NCI-H82 (cell line): ENCODE results near the gene ECM2.
A peak's percentile ranks its signal among the peaks of the same experiment; 100 is the strongest.

Experiments used
- DNase-seq: peaks from one replicate; lab custom pipeline; 2025; lab: John Stamatoyannopoulos, UW

Gene ECM2

DNA sequence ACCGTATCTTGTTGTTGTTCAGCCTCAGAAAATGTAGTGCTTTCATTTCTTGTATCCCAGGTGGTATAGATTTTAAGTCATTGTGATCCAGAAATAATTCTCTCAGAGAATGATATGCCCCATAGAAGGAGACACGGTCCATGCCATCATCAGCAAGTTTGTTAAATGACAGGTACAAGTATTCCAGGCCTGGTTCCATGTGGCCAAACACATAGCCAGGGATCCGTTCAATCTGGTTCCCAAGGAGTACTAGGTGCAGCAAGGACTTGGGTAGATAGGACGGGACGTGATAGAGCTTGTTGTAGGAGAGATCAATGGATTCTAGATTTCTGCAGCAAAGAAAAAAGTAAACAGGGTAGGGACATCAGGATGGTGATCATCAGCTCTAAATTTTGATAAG is 35.1 kb downstream of the ECM2 start:
- DNase-seq: no peak

DNA sequence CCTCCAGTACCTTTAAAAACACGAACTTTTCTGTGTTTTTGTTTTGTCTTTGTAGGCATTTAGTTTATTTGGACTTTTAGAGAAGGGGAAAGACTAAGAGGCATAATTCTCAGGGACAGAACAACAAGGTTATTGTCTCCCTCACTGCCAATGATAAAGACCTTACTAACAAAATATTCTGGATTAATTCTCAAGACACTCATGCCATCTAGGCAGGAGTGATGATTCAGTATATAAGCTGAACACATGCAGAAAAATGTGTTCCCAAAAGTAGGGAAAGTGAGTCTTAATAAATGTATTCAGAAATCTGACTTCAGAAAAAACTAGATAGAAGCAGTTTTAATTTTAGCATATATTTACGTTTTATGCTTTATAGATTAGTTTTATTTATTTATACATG is 36.1 kb downstream of the ECM2 start:
- no peak for DNase-seq

DNA sequence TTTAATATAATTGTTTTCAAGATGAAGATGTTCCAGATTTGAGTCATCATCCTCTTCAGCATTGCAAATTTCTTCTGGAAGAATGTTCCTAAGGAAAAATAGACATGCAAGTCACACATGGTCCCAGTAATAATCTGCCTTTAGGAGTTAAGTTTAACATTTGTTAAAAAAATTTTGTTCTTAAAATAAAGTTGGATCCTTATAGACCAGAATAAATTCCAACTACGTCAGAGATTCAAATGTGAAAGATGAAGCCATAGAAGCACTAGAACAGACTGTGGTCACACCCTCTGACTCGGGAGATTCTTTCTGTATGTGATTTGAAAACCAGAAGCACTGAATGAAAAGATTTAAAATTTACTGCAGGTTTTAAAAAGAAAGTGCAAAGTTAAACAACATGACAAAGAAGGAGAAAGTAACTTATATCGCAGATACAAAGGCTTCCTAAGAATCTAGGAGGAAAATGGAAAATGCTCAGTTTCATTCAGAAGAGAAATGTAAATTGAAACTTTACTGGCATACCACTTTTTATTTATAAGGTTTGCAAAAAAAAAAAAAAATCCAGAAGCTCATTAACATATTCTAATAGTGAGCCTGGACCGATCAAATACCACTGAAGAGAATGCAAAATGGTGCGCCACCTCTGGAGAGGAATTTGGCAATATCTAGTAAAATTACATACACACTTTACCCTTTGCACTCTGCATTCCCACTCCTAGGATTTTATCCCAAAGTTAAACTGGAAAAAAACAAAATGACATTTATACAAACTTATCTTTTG is 39.2 kb downstream of the ECM2 start:
- DNase-seq: no peak

DNA sequence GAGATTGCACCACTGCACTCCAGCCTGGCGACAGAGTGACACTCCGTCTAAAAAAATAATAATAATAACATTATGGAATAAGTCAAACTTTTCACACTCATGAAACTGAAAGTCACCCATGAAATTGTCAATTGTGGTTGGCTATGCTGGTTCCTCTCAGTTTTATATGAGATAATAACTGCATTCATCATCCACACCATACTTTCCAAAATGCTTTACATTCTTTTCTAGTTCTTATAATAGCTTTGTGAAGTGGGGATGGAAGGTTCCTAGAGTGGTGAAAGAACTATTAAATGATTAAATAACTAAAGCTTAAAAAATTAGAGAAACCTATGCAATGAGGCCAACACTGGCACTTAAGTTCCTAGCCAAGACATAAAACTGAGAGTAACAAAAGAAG is 40.9 kb downstream of the ECM2 start:
- no peak for DNase-seq

DNA sequence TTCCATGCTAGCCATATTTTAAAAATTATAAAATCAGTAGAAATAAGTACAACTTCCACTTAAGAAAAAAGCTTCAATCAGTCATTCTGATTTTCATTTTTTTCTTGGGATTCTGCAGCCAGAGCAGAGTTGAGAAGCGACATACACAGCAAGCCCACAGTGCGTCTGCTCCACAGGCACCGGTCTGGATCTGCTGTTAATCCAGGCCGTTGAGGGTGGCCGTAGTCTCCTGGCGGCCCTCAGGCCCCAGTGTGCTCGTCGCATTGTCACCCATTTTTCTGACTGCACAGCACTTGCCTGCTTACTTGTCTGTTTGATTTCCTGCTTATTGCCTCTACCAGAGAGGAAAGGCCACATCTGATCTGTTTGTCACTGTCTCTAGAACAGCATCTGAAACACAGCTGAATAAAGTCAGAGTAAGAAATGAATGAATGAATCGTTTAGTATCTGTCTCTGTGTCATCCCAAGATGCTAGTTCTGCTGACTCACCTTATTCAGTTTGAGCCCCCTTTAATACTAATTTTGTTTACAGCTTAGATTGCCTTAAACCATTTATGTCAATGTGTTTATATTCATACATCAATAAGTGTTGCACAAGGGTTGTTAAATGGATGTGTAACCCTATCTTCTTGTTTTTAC is 41.9 kb downstream of the ECM2 start:
- DNase-seq: no peak

DNA sequence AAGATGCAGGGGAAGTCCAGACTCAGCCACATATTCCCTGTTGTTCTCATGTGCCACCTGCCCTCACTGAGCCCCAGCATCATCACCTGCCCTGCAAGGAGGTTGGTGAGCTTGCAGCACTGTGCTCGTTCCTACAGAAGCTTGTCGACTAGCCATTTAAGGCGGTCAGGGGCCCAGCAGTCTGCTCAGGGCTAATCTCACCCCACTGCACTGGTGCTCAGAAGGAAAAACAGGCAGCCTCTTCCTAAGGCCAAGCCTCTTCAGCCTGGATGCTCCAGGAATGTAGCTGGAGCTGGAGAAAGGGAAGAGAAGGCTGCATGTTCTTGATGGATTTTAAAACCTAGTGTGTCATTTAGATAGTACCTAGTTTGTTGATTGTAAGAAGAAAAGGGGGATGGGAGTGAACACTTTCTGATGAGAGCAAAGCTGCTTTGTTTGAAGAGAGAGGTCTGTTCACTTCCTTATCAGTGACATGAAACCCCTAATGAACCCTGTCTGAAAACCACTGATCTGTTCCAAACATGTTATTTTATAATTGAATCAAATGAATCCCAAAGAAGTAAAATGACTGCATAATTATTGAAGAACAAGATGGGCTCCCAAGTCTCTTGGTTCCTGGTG is 42.9 kb downstream of the ECM2 start:
- DNase-seq: peak; percentile 32

DNA sequence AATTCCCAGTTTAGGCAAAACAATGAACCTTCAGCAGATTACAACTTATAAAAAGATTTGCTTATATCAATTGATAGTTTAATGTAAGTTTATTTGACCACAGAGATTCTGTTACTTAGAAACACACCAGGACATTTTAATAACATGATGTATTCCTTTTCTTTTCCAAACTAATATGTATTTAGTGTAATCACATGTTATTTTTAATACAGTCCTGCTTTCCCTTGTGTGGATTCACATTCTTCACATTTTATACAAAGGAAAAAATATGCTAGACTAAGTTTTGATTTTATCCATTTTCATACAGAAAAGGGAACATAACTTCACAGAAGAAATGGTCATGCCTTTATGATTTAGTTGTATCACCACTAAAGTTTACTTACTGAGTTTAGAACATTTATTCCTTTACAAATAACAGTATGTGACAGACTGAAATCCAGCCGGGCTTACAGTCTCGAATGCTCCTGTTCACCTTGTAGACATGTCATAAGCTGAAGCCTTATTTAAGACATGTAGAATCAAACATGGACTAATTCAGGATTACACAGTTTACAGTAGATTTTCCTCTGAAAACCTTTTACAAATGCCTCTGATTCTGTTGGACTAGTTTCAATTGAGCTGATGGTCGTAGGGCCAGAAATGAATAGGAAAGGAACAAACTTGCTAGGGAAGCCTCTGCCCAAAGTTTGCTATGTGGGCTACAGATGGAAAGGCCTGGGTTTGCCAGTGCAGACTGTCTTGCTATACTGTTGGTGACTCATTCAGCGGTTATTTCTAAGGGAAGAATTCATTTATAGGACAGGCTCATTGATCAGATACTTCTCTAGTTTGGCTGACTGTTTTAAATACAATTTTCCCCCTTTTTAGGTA is 46.9 kb downstream of the ECM2 start:
- no peak for DNase-seq

DNA sequence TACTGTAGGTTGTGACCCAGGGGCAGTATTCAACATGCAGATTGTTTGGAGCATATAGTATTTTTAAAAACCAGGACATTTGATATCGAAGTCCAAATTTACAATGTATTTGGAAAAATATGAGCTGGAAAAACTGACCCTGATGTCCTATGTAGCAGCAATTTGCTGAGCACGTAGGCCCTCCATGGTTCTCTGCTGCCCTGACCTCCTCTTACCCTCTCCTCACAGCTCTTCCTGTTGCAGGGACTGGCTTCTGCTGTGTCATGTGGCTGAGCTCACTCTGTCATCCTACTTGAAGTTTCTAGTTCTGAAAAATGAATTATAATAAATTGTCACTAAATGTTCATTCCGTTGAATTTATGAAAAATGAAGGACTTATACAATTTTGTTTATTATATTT is 49.4 kb downstream of the ECM2 start:
- DNase-seq: no peak

DNA sequence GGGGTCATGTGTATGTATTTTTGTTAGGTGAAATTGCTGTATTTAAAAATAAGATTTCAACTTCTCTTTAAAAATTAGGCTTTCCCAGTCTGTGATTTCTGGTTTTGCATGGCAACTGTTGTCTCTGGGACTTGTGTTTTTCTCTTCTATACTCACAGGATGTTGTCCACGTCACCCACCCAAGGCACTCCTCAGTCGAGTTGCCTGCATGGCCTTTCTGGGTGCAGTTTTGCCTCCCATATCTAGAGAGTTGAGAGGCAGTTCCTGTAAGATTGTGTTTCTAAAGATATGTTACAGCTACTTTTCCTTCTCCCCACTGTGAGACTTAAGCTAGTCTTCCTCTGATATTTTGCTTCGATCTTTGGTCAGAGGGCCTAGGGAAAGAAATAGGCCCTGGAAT is 51.2 kb downstream of the ECM2 start:
- DNase-seq: no peak

DNA sequence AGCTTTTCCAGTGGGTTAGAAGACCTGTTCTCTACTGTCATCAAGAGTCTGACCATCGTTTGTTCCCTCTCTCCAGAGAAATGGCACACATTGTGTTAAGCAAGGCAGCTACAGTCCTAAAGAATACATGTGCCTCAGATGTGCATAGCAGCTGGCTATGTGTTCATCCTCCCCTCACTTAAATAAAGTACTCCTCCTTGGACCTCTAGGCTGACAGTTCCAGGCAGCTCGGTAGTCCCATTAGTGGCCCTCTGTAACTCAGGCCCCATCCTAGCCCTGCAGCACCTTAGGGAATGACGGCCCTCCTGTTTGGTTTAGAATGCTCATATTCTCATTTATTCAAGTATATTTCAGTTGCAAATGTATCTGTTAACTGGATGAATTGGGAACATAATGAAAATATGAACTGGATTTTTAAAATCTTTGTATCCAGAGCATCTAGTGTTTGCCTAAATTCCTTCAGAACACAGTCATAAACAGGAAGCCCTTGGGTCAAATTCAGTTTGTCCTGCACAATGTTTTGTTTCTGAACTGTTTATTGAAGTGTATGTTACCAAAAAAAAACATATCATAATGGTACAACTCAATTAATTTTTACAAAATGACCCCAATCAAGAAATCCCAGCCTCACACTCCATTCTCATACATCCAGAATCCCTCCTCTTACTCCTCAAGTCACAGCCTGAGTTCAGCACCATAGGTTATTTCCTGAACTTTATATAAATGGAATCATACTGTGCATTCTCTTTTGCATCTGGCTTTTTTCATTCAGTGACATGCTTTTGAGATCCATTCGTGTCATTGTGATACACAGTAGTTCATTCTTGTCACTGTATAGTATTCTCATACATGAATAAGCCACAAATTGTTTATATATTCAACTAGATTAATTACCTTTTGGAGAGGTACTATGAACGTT is 51.9 kb downstream of the ECM2 start:
- DNase-seq: no peak

DNA sequence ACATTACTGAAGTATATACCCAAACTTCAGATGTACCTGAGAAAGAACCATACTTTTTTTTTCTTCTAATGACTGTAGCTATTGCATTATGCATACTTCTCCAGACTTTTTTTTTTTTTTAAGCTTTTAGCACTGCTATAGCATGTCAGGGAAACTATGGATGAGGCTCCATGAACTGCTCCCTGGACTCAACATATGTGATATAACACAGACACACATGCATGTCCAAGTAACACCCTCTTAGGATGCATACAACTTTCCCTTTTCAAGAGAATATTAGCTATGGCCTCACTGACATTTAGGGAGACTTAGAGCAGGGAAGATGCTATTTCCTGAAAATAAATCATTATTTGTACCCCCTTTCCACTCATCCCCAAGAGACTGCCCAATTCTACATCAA is 53.0 kb downstream of the ECM2 start:
- no peak for DNase-seq

DNA sequence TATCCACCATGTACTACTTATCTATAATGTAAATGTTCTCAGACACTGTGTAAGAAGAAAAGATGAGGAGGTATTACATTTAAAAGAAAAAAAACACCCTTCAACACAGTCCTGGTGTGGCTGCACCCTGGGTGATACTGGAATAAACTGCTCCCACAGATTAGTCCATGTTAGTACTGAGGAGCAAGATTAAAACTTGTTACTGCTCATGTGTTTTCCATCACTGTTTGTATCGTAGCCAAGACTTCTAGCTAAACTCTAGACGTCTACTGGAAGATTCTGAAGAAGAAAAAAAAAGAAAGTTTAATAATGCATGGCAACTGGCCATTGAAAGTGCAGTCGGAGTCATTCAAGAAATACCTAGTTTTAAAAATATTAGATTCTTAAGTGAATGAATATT is 53.5 kb downstream of the ECM2 start, which contains the start of gene ASPN:
ASPN (minus strand) TSS at position 178 of the 400 bp plus-strand sequence.
- no peak for DNase-seq

DNA sequence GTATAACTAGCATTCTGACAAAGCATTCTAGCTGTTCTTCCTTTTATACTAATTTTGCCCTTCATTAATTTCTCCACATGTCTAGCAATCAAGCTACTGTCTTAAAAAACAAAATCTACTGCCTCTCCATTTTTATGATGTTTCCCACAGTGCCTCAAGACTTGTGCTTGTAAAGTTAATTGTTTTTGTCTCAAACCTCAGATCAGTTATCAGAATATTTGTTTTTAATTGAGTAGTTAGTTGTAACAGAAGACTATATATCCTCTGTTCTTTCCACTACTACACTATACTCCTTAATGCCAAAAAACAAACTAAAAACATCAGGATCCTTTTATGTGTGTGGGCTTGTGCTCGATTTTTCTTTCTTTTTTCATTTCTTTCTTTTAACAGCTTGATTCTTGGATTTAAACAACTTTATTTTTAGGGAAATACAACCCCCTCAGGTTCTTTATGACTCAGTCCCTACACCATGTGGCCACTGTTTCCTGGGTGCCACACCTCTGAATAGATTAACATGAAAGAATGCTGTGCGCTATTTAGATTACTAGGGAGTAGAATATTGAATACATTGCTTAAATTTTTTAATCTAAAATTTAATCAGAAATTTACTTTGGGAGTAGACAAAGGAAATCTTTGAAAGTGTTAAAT is 54.7 kb downstream of the ECM2 start:
- DNase-seq: peak; percentile 10

DNA sequence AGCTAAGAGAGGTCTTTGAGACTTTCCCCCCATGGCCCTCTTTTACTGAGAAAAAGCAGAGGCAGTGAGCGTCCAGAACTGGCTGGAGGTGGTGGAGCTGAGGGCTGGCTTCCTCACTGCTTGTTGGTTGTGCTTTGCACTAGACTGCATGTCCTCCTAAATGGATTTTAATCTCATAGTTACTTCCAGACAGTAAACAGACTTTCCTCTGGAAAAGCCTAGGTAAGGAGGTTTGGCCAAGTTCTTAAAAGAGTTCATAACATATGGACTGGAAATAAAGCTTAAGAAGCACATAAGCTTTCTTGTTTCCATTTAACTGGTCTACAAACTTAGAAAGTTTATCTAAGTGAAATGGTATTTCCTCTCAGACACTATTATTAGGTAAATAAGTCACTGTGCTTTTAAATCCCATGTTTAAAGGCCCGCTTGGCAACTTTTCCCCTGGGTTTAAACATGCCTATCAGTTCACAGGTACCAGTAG is 55.5 kb downstream of the ECM2 start:
- DNase-seq: peak; percentile 64

DNA sequence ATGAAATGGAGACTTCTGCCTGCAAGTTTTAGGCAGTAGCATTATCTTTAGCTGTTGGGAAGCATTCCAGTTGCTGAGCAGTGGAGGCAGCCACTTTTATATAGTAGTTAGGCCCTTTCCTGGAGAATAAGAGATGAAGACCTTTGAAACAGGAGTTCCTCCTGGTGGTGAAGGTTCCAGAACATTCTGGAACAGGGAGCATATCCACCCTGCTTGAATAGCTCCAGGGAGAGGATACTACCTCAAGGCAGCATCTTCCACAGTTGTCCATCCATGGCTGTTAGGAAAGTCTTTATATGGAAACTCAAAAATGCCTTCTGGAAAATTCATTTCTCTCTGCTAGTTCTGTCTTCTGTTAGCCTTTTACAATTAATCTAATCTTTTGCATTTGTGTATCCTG is 56.4 kb downstream of the ECM2 start:
- DNase-seq: no peak

DNA sequence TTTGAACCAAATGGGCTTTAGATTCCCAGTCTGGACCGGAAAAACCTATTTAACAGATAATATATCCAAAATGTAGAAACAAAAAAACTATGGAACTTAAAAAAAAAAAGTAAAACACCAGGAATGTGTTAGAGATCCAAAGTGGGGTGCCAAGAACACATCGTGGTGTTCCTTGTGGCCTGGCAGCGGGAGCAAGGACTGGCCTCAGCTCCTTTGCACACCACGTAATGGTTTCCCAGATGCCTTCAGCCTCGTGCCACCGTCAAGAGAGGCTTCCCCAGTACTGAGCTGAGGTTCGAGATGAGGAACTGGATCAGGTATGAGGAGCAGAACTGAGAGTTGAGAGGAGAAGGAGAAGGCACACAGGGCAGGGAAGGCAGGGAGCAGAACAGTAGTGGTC is 57.0 kb downstream of the ECM2 start:
- no peak for DNase-seq

DNA sequence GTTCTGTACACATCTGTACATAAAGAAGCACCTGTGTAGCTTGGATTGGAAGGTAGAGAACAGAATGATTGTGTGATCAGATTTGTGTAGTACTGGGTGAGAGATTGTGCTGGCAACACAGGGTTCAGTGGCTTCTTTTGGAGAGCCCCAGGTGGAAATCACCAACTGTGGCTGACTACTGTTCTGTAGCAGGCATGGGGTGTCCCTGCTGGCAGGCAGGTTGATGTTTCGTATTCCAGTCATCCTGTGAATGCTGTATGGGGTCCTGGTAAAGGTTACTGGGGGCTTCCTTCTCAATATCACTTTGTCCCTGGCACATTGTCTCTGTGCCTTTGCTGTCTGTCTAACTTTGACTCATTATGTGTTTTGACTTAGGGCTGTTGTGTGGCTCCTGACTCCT is 58.8 kb downstream of the ECM2 start:
- DNase-seq: no peak

DNA sequence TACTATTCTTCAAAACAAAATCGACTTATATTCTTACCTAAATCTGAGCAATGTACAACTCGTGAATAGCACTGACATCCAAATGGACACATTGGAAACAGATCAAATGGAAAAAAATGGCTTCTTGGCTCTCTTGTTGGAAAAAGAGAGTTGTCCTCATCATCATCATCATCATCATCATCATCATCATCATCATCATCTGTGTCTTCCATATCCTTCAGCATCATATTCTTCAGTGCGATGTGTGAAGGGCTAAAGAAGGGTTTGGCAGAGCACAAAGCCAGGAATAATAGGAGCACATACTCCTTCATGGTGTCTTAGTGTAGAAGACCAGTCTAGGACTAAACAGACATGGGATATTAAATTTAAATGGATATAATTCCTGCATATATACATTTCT is 61.2 kb downstream of the ECM2 start:
- no peak for DNase-seq

DNA sequence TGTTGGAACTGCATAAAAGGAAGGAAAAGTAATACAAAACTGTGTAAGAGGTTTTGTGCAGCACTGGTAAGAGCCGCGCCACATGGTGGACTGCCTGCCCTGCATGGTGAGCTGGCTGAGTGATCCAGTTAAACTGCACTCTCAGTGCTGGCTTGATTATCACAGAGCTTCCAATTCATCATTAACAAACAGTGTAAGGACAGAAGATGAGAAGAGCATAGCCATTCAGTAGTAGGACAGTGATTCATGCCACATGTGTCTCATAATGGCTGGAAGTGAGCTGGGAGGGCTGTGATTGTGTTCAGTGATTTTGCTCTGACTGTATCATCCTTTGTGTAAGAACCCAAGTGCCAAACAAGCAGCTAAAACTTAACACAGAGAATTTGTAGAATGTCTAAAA is 67.6 kb downstream of the ECM2 start:
- DNase-seq: no peak

DNA sequence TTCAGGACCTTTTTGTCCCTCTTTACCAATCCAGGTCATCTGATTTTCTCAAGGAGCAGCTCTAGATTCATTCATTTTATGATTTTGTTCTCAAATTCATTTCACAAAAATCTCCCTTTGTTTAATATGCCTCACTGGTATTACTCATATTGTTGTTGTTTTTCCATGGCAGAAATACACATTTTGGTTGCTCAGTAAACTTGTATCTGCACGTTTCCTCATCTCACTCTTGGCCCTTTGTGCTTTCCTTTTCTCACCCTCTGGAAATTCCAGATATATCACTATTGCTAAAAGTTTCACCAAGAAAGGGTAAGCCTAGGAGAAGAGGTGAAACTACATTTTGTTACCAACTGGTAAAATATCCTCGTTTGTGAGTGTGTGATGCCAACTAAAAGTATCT is 68.3 kb downstream of the ECM2 start:
- DNase-seq: no peak

DNA sequence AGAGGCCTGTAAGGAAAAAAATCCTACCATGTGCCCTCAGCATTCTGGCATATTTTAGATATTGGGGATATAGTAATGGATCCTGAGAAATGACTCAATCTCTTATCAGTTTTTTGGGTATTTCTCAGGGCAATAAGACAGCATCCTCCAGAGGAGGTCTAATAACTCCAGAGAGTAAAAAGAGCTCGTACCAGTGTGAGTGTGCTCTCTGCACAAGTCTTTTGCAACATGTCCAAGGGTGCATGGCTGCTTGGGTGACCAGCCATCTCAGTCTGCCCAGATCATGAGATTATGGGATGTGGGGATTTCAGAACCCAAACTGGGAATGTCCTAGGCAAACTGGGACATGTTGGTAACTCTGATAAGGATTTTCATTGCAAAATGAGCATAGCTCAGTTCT is 68.7 kb downstream of the ECM2 start:
- no peak for DNase-seq
